KMS-11 (cell line): Measurements from ENCODE around the gene ZNF57.

Source experiments
- H2AFZ ChIP-seq: fragments of 200-600 bp; sonication (generic); 2 replicates; pipeline ENCODE4 v1.6.1; 2016; ENCODE audit warnings: antibody characterized with exemption, mixed run types, low read depth
- H3K27ac ChIP-seq: fragments of 200-600 bp; sonication (generic); 2 replicates; pipeline ENCODE4 v1.6.1; 2016; ENCODE audit warnings: mild to moderate bottlenecking, mixed run types
- H3K27me3 ChIP-seq: fragments of 200-600 bp; sonication (generic); 2 replicates; pipeline ENCODE4 v1.6.1; 2017; ENCODE audit warnings: mild to moderate bottlenecking, low read depth, mixed run types, moderate library complexity; ENCODE audit not compliant: insufficient read depth
- H3K36me3 ChIP-seq: fragments of 200-600 bp; sonication (generic); 2 replicates; pipeline ENCODE4 v1.6.1; 2017; ENCODE audit warnings: mild to moderate bottlenecking, mixed run types; ENCODE audit not compliant: insufficient read depth
- H3K4me1 ChIP-seq: fragments of 200-600 bp; sonication (generic); 2 replicates; pipeline ENCODE4 v1.6.1; 2016; ENCODE audit warnings: mild to moderate bottlenecking, low read depth, mixed run types; ENCODE audit not compliant: poor library complexity, severe bottlenecking
- H3K4me2 ChIP-seq: fragments of 200-600 bp; sonication (generic); 2 replicates; pipeline ENCODE4 v1.7.0; 2016; ENCODE audit warnings: mild to moderate bottlenecking, mixed run types
- H3K4me3 ChIP-seq: fragments of 200-600 bp; sonication (generic); IDR thresholded peaks from 2 replicates; pipeline ENCODE4 v1.6.1; 2017; ENCODE audit warnings: low read depth, low read length, mixed read lengths; ENCODE audit not compliant: insufficient read depth
- H3K79me2 ChIP-seq: fragments of 200-600 bp; sonication (generic); 2 replicates; pipeline ENCODE4 v1.6.1; 2016; ENCODE audit warnings: low read depth, mixed run types; ENCODE audit not compliant: insufficient read depth
- H3K9ac ChIP-seq: fragments of 200-600 bp; sonication (generic); 2 replicates; pipeline ENCODE4 v1.6.1; 2016; ENCODE audit warnings: mild to moderate bottlenecking, mixed run types
- H4K20me1 ChIP-seq: fragments of 200-600 bp; sonication (generic); 2 replicates; pipeline ENCODE4 v1.6.1; 2016; ENCODE audit warnings: mild to moderate bottlenecking, mixed run types; ENCODE audit not compliant: insufficient read depth
- TF ChIP-seq, protein P1 (sequence below): fragments of 200-600 bp; sonication (generic); conservative IDR thresholded peaks from 2 replicates; pipeline ENCODE4 v1.6.1; 2017; ENCODE audit warnings: low read depth, mild to moderate bottlenecking, antibody characterized with exemption, low read length, moderate library complexity, mixed read lengths

The ZNF57 gene

DNA sequence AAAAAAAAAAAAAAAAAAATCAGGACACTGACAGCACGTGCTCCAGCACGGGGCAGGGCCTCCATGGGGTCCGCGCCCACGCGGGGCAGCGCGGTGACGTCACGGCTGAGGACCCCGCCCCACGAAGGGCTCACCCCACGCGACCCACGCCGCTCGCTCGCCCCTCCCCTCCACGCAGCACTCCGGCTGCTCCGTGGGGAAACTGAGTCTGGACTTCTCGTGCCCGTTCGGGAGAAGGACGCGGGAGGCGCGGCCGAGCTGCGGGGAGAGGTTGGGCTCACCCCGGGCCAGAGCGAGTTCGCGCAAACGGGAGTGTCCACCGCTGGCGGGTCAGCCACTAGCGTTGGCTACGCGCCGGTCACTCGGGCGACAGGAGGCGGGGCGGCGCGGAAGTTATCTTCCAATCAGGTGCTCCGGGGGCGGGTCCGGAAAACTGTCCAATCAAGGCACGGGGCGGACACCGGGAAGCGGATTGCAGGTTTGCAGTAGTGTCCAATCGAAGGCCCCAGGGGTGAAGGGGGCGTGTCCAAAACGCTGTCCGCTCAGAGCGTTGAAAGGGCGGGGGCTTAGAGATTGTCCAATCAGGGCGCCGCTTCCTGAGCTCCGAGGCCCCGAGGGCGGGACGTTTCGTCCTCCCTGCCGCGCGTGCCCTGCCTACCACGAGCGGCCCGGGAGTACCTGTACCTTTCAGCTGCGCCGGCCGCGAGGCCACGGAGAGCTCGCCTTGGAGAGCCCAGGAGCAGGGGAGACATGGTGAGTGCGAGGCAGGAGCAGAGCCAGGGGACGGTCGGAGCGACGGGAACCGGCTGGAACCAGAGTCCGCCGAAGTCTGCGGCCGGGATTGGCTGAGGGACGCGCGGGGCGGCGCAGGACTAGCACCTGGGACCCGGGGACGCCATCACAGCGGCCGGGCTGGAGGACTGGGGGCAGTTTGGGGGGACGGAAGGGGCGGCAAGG lies at the start of gene ZNF57:
TSS of gene ZNF57 (plus strand) at position 633 of the 957 bp plus-strand sequence. CDS start at position 751, 118 bp downstream.
- TF ChIP-seq, protein P1, sequence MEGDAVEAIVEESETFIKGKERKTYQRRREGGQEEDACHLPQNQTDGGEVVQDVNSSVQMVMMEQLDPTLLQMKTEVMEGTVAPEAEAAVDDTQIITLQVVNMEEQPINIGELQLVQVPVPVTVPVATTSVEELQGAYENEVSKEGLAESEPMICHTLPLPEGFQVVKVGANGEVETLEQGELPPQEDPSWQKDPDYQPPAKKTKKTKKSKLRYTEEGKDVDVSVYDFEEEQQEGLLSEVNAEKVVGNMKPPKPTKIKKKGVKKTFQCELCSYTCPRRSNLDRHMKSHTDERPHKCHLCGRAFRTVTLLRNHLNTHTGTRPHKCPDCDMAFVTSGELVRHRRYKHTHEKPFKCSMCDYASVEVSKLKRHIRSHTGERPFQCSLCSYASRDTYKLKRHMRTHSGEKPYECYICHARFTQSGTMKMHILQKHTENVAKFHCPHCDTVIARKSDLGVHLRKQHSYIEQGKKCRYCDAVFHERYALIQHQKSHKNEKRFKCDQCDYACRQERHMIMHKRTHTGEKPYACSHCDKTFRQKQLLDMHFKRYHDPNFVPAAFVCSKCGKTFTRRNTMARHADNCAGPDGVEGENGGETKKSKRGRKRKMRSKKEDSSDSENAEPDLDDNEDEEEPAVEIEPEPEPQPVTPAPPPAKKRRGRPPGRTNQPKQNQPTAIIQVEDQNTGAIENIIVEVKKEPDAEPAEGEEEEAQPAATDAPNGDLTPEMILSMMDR, result no peak
- Histone ChIP-seq H3K4me2 (no peak within 1 kb of the TSS), H3K36me3 (no peaks in the 10 kb centered on the region), H2AFZ (no peak within 1 kb of the TSS), H3K4me1 (no peaks in the 10 kb centered on the region), H3K9ac (no peak within 1 kb of the TSS), H3K27me3 (peaks cover 29% of the 10 kb centered on the region), H3K79me2 (no peaks in the 10 kb centered on the region), H3K4me3 (no peak within 1 kb of the TSS), H4K20me1 (no peaks in the 10 kb centered on the region), H3K27ac (no peak within 1 kb of the TSS)

DNA sequence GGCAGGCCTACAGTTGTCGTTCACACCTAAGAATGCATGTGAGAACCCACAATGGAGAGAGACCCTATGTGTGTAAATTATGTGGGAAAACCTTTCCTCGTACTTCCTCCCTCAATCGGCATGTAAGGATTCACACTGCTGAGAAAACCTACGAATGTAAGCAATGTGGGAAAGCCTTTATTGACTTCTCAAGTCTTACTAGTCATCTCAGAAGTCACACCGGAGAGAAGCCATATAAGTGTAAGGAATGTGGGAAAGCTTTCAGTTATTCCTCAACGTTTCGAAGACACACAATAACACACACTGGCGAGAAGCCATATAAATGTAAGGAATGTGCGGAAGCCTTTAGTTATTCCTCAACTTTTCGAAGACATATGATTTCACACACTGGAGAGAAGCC lies 48.1 kb upstream of the ZNF57 start:
- Histone ChIP-seq H3K36me3 (no peaks in the 10 kb centered on the region), H4K20me1 (no peaks in the 10 kb centered on the region), H3K4me1 (no peaks in the 10 kb centered on the region), H3K4me2 (no peak overlapping the region), H3K9ac (no peak overlapping the region), H3K27me3 (peaks cover 8% of the 10 kb centered on the region; the same call in 1 of the 2 replicates), H3K27ac (no peak overlapping the region), H3K4me3 (no peak overlapping the region), H2AFZ (no peak overlapping the region), H3K79me2 (no peaks in the 10 kb centered on the region)
- TF ChIP-seq, protein P1, result no peak

DNA sequence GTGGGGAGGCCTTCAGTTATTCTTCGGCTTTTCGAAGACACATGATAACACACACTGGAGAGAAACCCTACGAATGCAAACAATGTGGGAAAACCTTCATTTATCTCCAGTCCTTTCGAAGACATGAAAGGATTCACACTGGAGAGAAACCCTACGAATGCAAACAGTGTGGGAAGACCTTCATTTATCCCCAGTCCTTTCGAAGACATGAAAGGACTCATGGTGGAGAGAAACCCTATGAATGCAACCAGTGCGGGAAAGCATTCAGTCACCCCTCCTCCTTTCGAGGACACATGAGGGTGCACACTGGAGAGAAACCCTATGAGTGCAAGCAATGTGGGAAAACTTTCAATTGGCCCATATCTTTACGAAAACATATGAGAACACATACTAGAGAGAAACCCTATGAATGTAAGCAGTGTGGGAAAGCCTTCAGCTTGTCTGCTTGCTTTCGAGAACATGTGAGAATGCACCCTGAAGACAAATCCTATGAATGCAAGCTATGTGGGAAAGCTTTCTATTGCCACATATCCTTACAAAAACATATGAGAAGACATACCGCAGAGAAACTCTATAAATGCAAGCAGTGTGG lies 47.6 kb upstream of the ZNF57 start:
- Histone ChIP-seq H4K20me1 (no peaks in the 10 kb centered on the region), H3K36me3 (no peaks in the 10 kb centered on the region), H3K4me2 (no peak overlapping the region), H3K79me2 (no peaks in the 10 kb centered on the region), H3K27me3 (peaks cover 5% of the 10 kb centered on the region; the same call in 1 of the 2 replicates), H3K9ac (no peak overlapping the region), H2AFZ (no peak overlapping the region), H3K27ac (no peak overlapping the region), H3K4me3 (no peak overlapping the region), H3K4me1 (no peaks in the 10 kb centered on the region)
- TF ChIP-seq, protein P1, result no peak

DNA sequence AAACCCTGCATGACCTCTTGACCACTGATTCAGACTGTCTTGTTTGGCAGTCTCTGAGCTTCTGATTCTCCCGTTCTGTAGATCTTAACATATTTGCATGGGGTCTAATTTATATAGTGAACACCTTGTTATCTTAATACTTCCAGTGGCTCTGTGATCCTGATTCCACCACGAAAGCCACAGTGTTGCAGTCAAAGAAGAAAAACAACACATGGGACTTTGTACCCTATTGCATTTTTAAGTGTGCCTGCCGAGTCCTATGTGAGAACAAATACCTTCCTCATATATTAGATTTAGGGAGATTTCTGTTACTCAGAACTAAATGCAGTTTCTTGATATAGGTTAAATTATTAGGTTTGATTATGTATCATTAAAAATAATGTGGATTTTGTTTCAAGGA lies 45.9 kb upstream of the ZNF57 start:
- H2AFZ ChIP-seq, result no peak overlapping the region
- no peaks in the 10 kb centered on the region for H3K4me1 ChIP-seq
- H3K9ac ChIP-seq, result no peak overlapping the region
- H4K20me1 ChIP-seq, result no peaks in the 10 kb centered on the region
- peaks cover 5% of the 10 kb centered on the region; the same call in 1 of the 2 replicates for H3K27me3 ChIP-seq
- no peak overlapping the region for H3K4me2 ChIP-seq
- H3K79me2 ChIP-seq, result no peaks in the 10 kb centered on the region
- TF ChIP-seq, protein P1, result no peak
- no peak overlapping the region for H3K4me3 ChIP-seq
- H3K27ac ChIP-seq, result no peak overlapping the region
- H3K36me3 ChIP-seq, result no peaks in the 10 kb centered on the region
